ENCODE measurements around the gene ALG3.

GRCh38 chr3:184241141-184241446 is 7.7 kb downstream of the ALG3 start:
- TF ChIP-seq TAF1 (IDR thresholded peaks at IDR 0.05; ENCODE audit: low read depth, low read length) (no peak), POLR2A (IDR thresholded peaks at IDR 0.05; ENCODE audit: low read depth, low read length) (no peak), SPI1 (IDR thresholded peaks at IDR 0.05; ENCODE audit: low read depth, low read length) (no peak)
